OCI-LY3 (cell line): Measurements from ENCODE around the gene GNAI2.

Experiments
- EZH2phosphoT487 ChIP-seq: fragments of 200-600 bp; shearing (Covaris generic); IDR thresholded peaks from 2 replicates; pipeline ENCODE4 v1.6.1; 2018; ENCODE audit warnings: antibody characterized with exemption, mixed run types, low read depth
- TF ChIP-seq, protein P1 (sequence below): fragments of 200-600, 300-600 bp; sonication (generic); IDR thresholded peaks from 2 replicates; pipeline ENCODE4 v1.5.1; 2014; ENCODE audit warnings: antibody characterized with exemption, low read length, low read depth

DNA sequence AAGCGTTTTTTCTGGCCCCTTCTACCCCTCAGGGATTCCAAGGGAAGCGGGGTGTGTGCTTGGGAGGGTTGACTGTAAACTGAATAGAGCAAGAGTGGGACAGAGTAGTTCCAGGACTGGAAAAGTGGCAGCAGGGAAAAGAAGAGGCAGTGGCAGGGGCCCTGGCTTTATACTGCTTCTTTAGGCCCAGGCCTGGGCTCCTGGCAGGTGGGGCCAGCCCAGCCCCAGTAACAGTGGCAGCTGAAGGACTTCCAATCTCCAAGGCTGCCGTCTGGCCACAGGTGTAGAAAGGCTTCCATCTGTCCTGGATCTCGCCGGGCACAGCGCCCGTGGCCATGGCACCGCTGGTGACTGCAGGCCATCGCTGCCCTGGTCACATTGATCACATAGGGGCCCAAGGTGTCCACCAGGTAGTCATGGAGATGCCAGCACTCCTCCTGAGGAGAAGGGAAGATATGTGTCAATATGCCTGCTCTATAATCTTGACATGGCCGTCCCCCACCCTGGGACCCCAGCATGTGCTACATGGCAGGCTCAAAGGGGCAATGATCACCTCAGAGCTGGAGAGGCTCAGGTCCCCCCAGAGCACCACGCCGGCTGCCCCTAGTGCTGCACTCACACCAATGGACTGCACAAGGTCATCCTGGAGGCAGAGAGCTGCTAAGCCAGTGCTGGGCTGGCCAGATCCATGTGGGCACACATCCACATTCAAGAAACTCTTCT lies 57.2 kb downstream of the GNAI2 start:
- TF ChIP-seq, protein P1, sequence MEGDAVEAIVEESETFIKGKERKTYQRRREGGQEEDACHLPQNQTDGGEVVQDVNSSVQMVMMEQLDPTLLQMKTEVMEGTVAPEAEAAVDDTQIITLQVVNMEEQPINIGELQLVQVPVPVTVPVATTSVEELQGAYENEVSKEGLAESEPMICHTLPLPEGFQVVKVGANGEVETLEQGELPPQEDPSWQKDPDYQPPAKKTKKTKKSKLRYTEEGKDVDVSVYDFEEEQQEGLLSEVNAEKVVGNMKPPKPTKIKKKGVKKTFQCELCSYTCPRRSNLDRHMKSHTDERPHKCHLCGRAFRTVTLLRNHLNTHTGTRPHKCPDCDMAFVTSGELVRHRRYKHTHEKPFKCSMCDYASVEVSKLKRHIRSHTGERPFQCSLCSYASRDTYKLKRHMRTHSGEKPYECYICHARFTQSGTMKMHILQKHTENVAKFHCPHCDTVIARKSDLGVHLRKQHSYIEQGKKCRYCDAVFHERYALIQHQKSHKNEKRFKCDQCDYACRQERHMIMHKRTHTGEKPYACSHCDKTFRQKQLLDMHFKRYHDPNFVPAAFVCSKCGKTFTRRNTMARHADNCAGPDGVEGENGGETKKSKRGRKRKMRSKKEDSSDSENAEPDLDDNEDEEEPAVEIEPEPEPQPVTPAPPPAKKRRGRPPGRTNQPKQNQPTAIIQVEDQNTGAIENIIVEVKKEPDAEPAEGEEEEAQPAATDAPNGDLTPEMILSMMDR: no peak
- no peak for TF ChIP-seq EZH2phosphoT487
